ENCODE measurements around the gene ARHGEF28.

Gene ARHGEF28

GRCh38 chr5:73950912-73951430 lies 325.0 kb downstream of the ARHGEF28 start:
- TF ChIP-seq POLR2A (IDR thresholded peaks at IDR 0.05; ENCODE audit: low read depth, low read length) = no peak
- no peak for TF ChIP-seq POLR2AphosphoS5 (IDR thresholded peaks at IDR 0.05; ENCODE audit: low read depth, low read length)
- no peak for TF ChIP-seq TAF1 (IDR thresholded peaks at IDR 0.05; ENCODE audit: borderline replicate concordance, low read depth, low read length)
- no peak for FAIRE-seq
- DNase-seq (ENCODE audit: insufficient read length) = no peak

- TF ChIP-seq POLR2A (IDR thresholded peaks at IDR 0.05; ENCODE audit: low read depth, low read length) (no peak), TAF1 (IDR thresholded peaks at IDR 0.05; ENCODE audit: borderline replicate concordance, low read depth, low read length) (no peak), POLR2AphosphoS5 (IDR thresholded peaks at IDR 0.05; ENCODE audit: low read depth, low read length) (no peak)
- DNase-seq (ENCODE audit: insufficient read length) = no peak
- FAIRE-seq = no peak
Measured at GRCh38 chr5:73952872-73953271, 326.9 kb downstream of the ARHGEF28 start.

- TF ChIP-seq TAF1 (IDR thresholded peaks at IDR 0.05; ENCODE audit: borderline replicate concordance, low read depth, low read length) (no peak), POLR2AphosphoS5 (IDR thresholded peaks at IDR 0.05; ENCODE audit: low read depth, low read length) (no peak), POLR2A (IDR thresholded peaks at IDR 0.05; ENCODE audit: low read depth, low read length) (no peak)
- no peak for DNase-seq (ENCODE audit: insufficient read length)
- no peak for FAIRE-seq
Measured at GRCh38 chr5:73954381-73954780, 328.4 kb downstream of the ARHGEF28 start.

- FAIRE-seq = no peak
- no peak for DNase-seq (ENCODE audit: insufficient read length)
- no peak for TF ChIP-seq POLR2AphosphoS5 (IDR thresholded peaks at IDR 0.05; ENCODE audit: low read depth, low read length)
- no peak for TF ChIP-seq TAF1 (IDR thresholded peaks at IDR 0.05; ENCODE audit: borderline replicate concordance, low read depth, low read length)
- no peak for TF ChIP-seq POLR2A (IDR thresholded peaks at IDR 0.05; ENCODE audit: low read depth, low read length)
Measured at GRCh38 chr5:73955271-73955846, 329.4 kb downstream of the ARHGEF28 start.

- FAIRE-seq (no peak), DNase-seq (ENCODE audit: insufficient read length) (no peak)
- TF ChIP-seq POLR2A (IDR thresholded peaks at IDR 0.05; ENCODE audit: low read depth, low read length) (no peak), POLR2AphosphoS5 (IDR thresholded peaks at IDR 0.05; ENCODE audit: low read depth, low read length) (no peak), TAF1 (IDR thresholded peaks at IDR 0.05; ENCODE audit: borderline replicate concordance, low read depth, low read length) (no peak)
Measured at GRCh38 chr5:73957397-73958001, 331.5 kb downstream of the ARHGEF28 start.

GRCh38 chr5:73958037-73958436 lies 332.0 kb downstream of the ARHGEF28 start:
- DNase-seq (ENCODE audit: insufficient read length) (no peak), FAIRE-seq (no peak)
- TF ChIP-seq POLR2AphosphoS5 (IDR thresholded peaks at IDR 0.05; ENCODE audit: low read depth, low read length) (no peak), TAF1 (IDR thresholded peaks at IDR 0.05; ENCODE audit: borderline replicate concordance, low read depth, low read length) (no peak), POLR2A (IDR thresholded peaks at IDR 0.05; ENCODE audit: low read depth, low read length) (no peak)

GRCh38 chr5:73960023-73960422 lies 334.0 kb downstream of the ARHGEF28 start:
- no peak for TF ChIP-seq POLR2A (IDR thresholded peaks at IDR 0.05; ENCODE audit: low read depth, low read length)
- TF ChIP-seq TAF1 (IDR thresholded peaks at IDR 0.05; ENCODE audit: borderline replicate concordance, low read depth, low read length) = no peak
- TF ChIP-seq POLR2AphosphoS5 (IDR thresholded peaks at IDR 0.05; ENCODE audit: low read depth, low read length) = no peak
- FAIRE-seq = no peak
- no peak for DNase-seq (ENCODE audit: insufficient read length)

- no peak for TF ChIP-seq POLR2A (IDR thresholded peaks at IDR 0.05; ENCODE audit: low read depth, low read length)
- no peak for TF ChIP-seq POLR2AphosphoS5 (IDR thresholded peaks at IDR 0.05; ENCODE audit: low read depth, low read length)
- no peak for TF ChIP-seq TAF1 (IDR thresholded peaks at IDR 0.05; ENCODE audit: borderline replicate concordance, low read depth, low read length)
- no peak for DNase-seq (ENCODE audit: insufficient read length)
Measured at GRCh38 chr5:73960426-73960825, 334.4 kb downstream of the ARHGEF28 start.

GRCh38 chr5:73962801-73963425 lies 336.9 kb downstream of the ARHGEF28 start:
- TF ChIP-seq TAF1 (IDR thresholded peaks at IDR 0.05; ENCODE audit: borderline replicate concordance, low read depth, low read length) = no peak
- TF ChIP-seq POLR2AphosphoS5 (IDR thresholded peaks at IDR 0.05; ENCODE audit: low read depth, low read length) = no peak
- no peak for TF ChIP-seq POLR2A (IDR thresholded peaks at IDR 0.05; ENCODE audit: low read depth, low read length)

More at GRCh38 chr5:73960426-73960825, 334.4 kb downstream of the ARHGEF28 start:
- FAIRE-seq = no peak

GRCh38 chr5:73964352-73964865 lies 338.4 kb downstream of the ARHGEF28 start:
- DNase-seq (ENCODE audit: insufficient read length) (no peak), FAIRE-seq (no peak)
- TF ChIP-seq TAF1 (IDR thresholded peaks at IDR 0.05; ENCODE audit: borderline replicate concordance, low read depth, low read length) (no peak), POLR2AphosphoS5 (IDR thresholded peaks at IDR 0.05; ENCODE audit: low read depth, low read length) (no peak), POLR2A (IDR thresholded peaks at IDR 0.05; ENCODE audit: low read depth, low read length) (no peak)

More at GRCh38 chr5:73962801-73963425, 336.9 kb downstream of the ARHGEF28 start:
- no peak for DNase-seq (ENCODE audit: insufficient read length)
- FAIRE-seq = no peak

GRCh38 chr5:73966451-73966850 lies 340.5 kb downstream of the ARHGEF28 start:
- TF ChIP-seq TAF1 (IDR thresholded peaks at IDR 0.05; ENCODE audit: borderline replicate concordance, low read depth, low read length) (no peak), POLR2AphosphoS5 (IDR thresholded peaks at IDR 0.05; ENCODE audit: low read depth, low read length) (no peak), POLR2A (IDR thresholded peaks at IDR 0.05; ENCODE audit: low read depth, low read length) (no peak)
- DNase-seq (ENCODE audit: insufficient read length) (no peak), FAIRE-seq (no peak)
